Measurements from ENCODE around the gene NIPSNAP3A. TPM values are rescaled to one million over a fixed set of nuclear protein-coding genes. Genes with fewer than 3 reads are reported as not detected.

NIPSNAP3A gene
- total RNA-seq, 1 experiment from 2014 or later: 6.9 TPM

DNA sequence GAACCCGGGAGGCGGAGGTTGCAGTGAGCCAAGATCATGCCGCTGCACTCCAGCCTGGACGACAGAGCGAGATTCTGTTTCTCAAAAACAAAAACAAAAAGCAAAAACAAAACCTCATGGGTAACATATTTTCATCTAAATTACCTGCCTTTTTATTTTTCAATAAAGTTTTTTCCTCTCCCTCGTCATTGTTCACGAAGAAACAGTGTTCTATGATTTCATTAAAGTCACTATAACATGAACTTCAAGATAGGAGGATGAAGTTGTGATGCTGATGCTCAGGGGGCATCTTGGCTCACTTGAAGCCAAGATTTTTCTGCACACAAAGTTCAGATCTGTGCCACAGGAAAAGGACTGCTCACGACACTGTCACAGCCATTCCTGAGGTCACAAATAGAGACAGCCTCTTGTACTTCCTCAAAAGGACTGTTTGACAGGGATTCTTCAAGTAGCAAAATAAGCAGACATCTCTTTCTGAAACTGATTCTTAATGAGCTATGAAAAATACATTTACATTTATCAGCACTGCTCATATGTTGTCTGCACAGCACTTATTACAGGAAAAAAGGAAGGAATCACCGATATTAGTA is 32.6 kb downstream of the NIPSNAP3A start:
- no peak overlapping the region for H3K4me2 ChIP-seq (ENCODE audit: low read length)
- H4K20me1 ChIP-seq (ENCODE audit: insufficient read depth): no peaks in the 10 kb centered on the region
- H3K9me3 ChIP-seq (ENCODE audit: control insufficient read depth in 1 of 2, insufficient read depth in 1 of 2, low read depth in 1 of 2, low read length in 2 of 2): no peaks in the 10 kb centered on the region
- H3K9ac ChIP-seq (ENCODE audit: low read length): no peak overlapping the region
- intact Hi-C loops (cut with micrococcal nuclease): loop anchor here (1.0 to 10.0 kb wide), 3 partner anchors 379 to 755 kb away; no protein-coding TSS in a partner anchor
- no peak for ATAC-seq
- H3K27me3 ChIP-seq (ENCODE audit: insufficient read depth, low read length): 0 out of 2 replicates have a peak, but pooled peaks cover 4% of the 10 kb centered on the region
- H3K9me2 ChIP-seq (ENCODE audit: insufficient read depth): no peaks in the 10 kb centered on the region
- H3K27ac ChIP-seq (ENCODE audit: low read depth, low read length): no peak overlapping the region
- BruUV-seq (replicated peaks): no TSS peak
- CTCF ChIA-PET: interaction anchor here (0.9 to 1.3 kb wide), 5 partner anchors 339 to 938 kb away, joined by 4 to 5 read pairs (median 4); no protein-coding TSS in a partner anchor
- no peak overlapping the region for H3K4me3 ChIP-seq (replicated peaks in 1 of 2; ENCODE audit: low read depth in 1 of 2, low read length in 2 of 2)
- POLR2A ChIA-PET: no interaction called here
- TF ChIP-seq CBX3 (IDR thresholded peaks at IDR 0.05; ENCODE audit: low read depth) (no peak), EZH2phosphoT487 (IDR thresholded peaks at IDR 0.05; ENCODE audit: borderline replicate concordance) (no peak), ZNF274 (IDR thresholded peaks at IDR 0.05; ENCODE audit: low read depth, low read length) (no peak), JUND (IDR thresholded peaks at IDR 0.05) (no peak), EGR1 (IDR thresholded peaks at IDR 0.05; ENCODE audit: low read depth) (no peak), POLR2A (IDR thresholded peaks at IDR 0.05; ENCODE audit: borderline replicate concordance, extremely low read depth, insufficient read depth, insufficient read length) (no peak)
- no peaks in the 10 kb centered on the region for H3K79me2 ChIP-seq (ENCODE audit: insufficient read depth, low read length)
- no peak overlapping the region for H2AFZ ChIP-seq (ENCODE audit: low read depth, low read length, poor library complexity, severe bottlenecking)
- DNase-seq (ENCODE audit: low read depth, low spot score): no peak
- no peaks in the 10 kb centered on the region for H3K36me3 ChIP-seq (ENCODE audit: control insufficient read depth in 1 of 2, insufficient read depth in 2 of 2, low read length in 2 of 2)
- RAD21 ChIA-PET (ENCODE audit: low non-redundant PET in 1 of 2, low total read pairs in 2 of 2, uncharacterized antibody in 2 of 2, unreplicated experiment in 2 of 2): no interaction called here
- H3K4me1 ChIP-seq (ENCODE audit: control insufficient read depth in 1 of 2, insufficient read depth in 2 of 2, low read length in 2 of 2): no peaks in the 10 kb centered on the region

DNA sequence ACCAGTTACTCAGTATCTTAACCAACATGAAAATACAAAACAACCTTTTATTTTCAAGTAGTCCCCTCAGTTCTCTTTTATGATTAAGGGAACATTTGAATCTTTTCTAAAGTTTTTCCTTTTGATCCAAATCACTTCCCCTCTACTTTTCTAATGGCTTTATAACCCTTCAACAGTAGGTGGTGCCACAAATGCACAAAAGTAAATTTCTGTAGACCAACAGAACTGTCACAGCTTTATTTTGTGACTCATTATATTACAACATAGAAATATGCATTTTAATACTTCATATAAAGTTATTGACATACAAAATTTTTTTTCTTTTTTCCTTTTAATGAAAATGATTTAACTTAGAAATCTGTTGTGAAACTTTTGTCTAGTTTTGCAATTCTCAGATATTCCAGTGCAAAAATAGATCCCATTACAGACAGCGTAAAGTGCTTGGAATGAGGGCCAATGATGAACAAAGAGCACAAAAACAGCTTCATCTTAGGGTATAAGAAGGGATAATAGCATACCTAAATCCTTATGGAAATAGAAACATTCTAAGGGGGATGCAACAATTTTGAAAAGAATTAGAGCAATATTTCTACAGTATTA is 33.4 kb downstream of the NIPSNAP3A start:
- ChIA-PET RAD21 (ENCODE audit: low non-redundant PET in 1 of 2, low total read pairs in 2 of 2, uncharacterized antibody in 2 of 2, unreplicated experiment in 2 of 2) (no interaction called here), POLR2A (interaction anchor here (0.7 kb wide), 1 partner anchor 33 kb away, joined by 3 read pairs; the partner anchor contains the start of gene NIPSNAP3A), CTCF (interaction anchor here (0.9 to 1.3 kb wide), 5 partner anchors 338 to 938 kb away, joined by 4 to 5 read pairs (median 4); no protein-coding TSS in a partner anchor)
- intact Hi-C loops (cut with micrococcal nuclease): loop anchor here (1.0 to 10.0 kb wide), 3 partner anchors 378 to 754 kb away; no protein-coding TSS in a partner anchor
- H3K4me2 ChIP-seq (ENCODE audit: low read length): no peak overlapping the region
- ATAC-seq: peak; percentile 57
- no peaks in the 10 kb centered on the region for H3K36me3 ChIP-seq (ENCODE audit: control insufficient read depth in 1 of 2, insufficient read depth in 2 of 2, low read length in 2 of 2)
- H3K4me3 ChIP-seq (replicated peaks in 1 of 2; ENCODE audit: low read depth in 1 of 2, low read length in 2 of 2): no peak overlapping the region
- 0 out of 2 replicates have a peak, but pooled peaks cover 4% of the 10 kb centered on the region for H3K27me3 ChIP-seq (ENCODE audit: insufficient read depth, low read length)
- H3K9me2 ChIP-seq (ENCODE audit: insufficient read depth): no peaks in the 10 kb centered on the region
- BruUV-seq (replicated peaks): no TSS peak
- H4K20me1 ChIP-seq (ENCODE audit: insufficient read depth): no peaks in the 10 kb centered on the region
- H3K27ac ChIP-seq (ENCODE audit: low read depth, low read length): no peak overlapping the region
- H3K79me2 ChIP-seq (ENCODE audit: insufficient read depth, low read length): no peaks in the 10 kb centered on the region
- H3K9me3 ChIP-seq (ENCODE audit: control insufficient read depth in 1 of 2, insufficient read depth in 1 of 2, low read depth in 1 of 2, low read length in 2 of 2): no peaks in the 10 kb centered on the region
- H3K9ac ChIP-seq (ENCODE audit: low read length): no peak overlapping the region
- H3K4me1 ChIP-seq (ENCODE audit: control insufficient read depth in 1 of 2, insufficient read depth in 2 of 2, low read length in 2 of 2): no peaks in the 10 kb centered on the region
- TF ChIP-seq EGR1 (IDR thresholded peaks at IDR 0.05; ENCODE audit: low read depth) (no peak), RAD21 (IDR thresholded peaks at IDR 0.05; ENCODE audit: low read depth) (peak; percentile 71), SP1 (IDR thresholded peaks at IDR 0.05; ENCODE audit: low read depth) (no peak)
- TF ChIP-seq, protein P1, sequence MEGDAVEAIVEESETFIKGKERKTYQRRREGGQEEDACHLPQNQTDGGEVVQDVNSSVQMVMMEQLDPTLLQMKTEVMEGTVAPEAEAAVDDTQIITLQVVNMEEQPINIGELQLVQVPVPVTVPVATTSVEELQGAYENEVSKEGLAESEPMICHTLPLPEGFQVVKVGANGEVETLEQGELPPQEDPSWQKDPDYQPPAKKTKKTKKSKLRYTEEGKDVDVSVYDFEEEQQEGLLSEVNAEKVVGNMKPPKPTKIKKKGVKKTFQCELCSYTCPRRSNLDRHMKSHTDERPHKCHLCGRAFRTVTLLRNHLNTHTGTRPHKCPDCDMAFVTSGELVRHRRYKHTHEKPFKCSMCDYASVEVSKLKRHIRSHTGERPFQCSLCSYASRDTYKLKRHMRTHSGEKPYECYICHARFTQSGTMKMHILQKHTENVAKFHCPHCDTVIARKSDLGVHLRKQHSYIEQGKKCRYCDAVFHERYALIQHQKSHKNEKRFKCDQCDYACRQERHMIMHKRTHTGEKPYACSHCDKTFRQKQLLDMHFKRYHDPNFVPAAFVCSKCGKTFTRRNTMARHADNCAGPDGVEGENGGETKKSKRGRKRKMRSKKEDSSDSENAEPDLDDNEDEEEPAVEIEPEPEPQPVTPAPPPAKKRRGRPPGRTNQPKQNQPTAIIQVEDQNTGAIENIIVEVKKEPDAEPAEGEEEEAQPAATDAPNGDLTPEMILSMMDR (IDR thresholded peaks at IDR 0.05 in 2 of 3, conservative IDR thresholded peaks at IDR 0.05 in 1 of 3; ENCODE audit: borderline replicate concordance in 1 of 3, insufficient read depth in 1 of 3, low read depth in 2 of 3, low read length in 2 of 3): peak; percentile 47 to 59 (median 50); a peak in 5 of 6 replicates
- no peak overlapping the region for H2AFZ ChIP-seq (ENCODE audit: low read depth, low read length, poor library complexity, severe bottlenecking)
- DNase-seq (ENCODE audit: low read depth, low spot score): peak; percentile 16

Measured in HCT116 (cell line).